H1 (cell line): ENCODE data around the gene FAM241B. TPM values are rescaled to one million over a fixed set of nuclear protein-coding genes. Genes with fewer than 3 reads are reported as not detected.

ENCODE experiments used
- HDAC2 ChIP-seq, 2 experiments: fragments of 300-600 bp in 1 of 2; sonication (generic) in 1 of 2; IDR thresholded peaks; 2 replicates each; pipeline ENCODE4 v1.6.1; 2011 to 2012; ENCODE audit warnings: low read depth in 2 of 2, low read length in 2 of 2, mild to moderate bottlenecking in 2 of 2, moderate library complexity in 2 of 2, borderline replicate concordance in 1 of 2, inconsistent platforms in 1 of 2
- JUN ChIP-seq: IDR thresholded peaks from 2 replicates; pipeline ENCODE4 v1.6.1; 2011; ENCODE audit warnings: low read depth, mild to moderate bottlenecking, improper control_type of control experiment, low read length
- JUND ChIP-seq: IDR thresholded peaks from 2 replicates; pipeline ENCODE4 v1.6.1; 2011; ENCODE audit warnings: mild to moderate bottlenecking, improper control_type of control experiment, low read length
- MAX ChIP-seq: IDR thresholded peaks from 2 replicates; pipeline ENCODE4 v1.6.1; 2012; ENCODE audit warnings: inconsistent platforms
- RBBP5 ChIP-seq: IDR thresholded peaks from 2 replicates; pipeline ENCODE4 v1.7.1; 2012; ENCODE audit warnings: low read depth, mild to moderate bottlenecking, inconsistent platforms, low read length, moderate library complexity, borderline replicate concordance
- SIN3A ChIP-seq, 2 experiments: IDR thresholded peaks in 1 of 2; conservative IDR thresholded peaks in 1 of 2; 2 replicates each; pipeline ENCODE4 v1.6.1; 2011 to 2012; ENCODE audit warnings: low read length in 2 of 2, improper control_type of control experiment in 1 of 2, low read depth in 1 of 2, mild to moderate bottlenecking in 1 of 2
- TCF12 ChIP-seq: IDR thresholded peaks from 2 replicates; pipeline ENCODE4 v1.6.1; 2011; ENCODE audit warnings: low read depth, mild to moderate bottlenecking, low read length
- TEAD4 ChIP-seq: IDR thresholded peaks from 2 replicates; pipeline ENCODE4 v1.6.1; 2012; ENCODE audit warnings: low read depth, low read length, inconsistent platforms, mixed read lengths
- polyA plus RNA-seq, 7 experiments: library from polyadenylated mRNA; depleted of rRNA in 3 of 7; stranded (reverse) in 5 of 7; unstranded in 2 of 7; fragments of >200 nt in 5 of 7; fragments of 200-250 nt in 2 of 7; gene quantifications; 1 replicate in 5 of 7; 2 replicates in 1 of 7; 4 replicates in 1 of 7; pipeline versions ENCODE4 v1.2.1 to v1.2.3, GENCODE V29; 2011 to 2013; ENCODE audit warnings: missing spikeins in 2 of 7, mixed read lengths in 2 of 7
- total RNA-seq: library from RNA; stranded (reverse); fragmentation: NEBNext Ultra II Directional; extraction: Animal tissue kit (Norgen Biotek cat#: 25700); gene quantifications from 2 replicates; pipeline ENCODE4 v1.2.1, GENCODE V29; 2021
- TF ChIP-seq, protein P1 (sequence below): fragments of 300-600 bp; sonication (generic); IDR thresholded peaks from 2 replicates; pipeline ENCODE4 v1.7.1; 2012; ENCODE audit warnings: low read length, moderate library complexity, mild to moderate bottlenecking, inconsistent platforms; ENCODE audit not compliant: insufficient replicate concordance

FAM241B gene
- total and polyA plus RNA-seq, 2 of the 8 experiments (the other 6 are each of a cell fraction or from before 2014, with no cell fraction given), result 19.3 to 30.1 TPM

GRCh38 chr10:69620625-69621024 lies 9.4 kb upstream of the FAM241B start (continued):
- TF ChIP-seq, protein P1, sequence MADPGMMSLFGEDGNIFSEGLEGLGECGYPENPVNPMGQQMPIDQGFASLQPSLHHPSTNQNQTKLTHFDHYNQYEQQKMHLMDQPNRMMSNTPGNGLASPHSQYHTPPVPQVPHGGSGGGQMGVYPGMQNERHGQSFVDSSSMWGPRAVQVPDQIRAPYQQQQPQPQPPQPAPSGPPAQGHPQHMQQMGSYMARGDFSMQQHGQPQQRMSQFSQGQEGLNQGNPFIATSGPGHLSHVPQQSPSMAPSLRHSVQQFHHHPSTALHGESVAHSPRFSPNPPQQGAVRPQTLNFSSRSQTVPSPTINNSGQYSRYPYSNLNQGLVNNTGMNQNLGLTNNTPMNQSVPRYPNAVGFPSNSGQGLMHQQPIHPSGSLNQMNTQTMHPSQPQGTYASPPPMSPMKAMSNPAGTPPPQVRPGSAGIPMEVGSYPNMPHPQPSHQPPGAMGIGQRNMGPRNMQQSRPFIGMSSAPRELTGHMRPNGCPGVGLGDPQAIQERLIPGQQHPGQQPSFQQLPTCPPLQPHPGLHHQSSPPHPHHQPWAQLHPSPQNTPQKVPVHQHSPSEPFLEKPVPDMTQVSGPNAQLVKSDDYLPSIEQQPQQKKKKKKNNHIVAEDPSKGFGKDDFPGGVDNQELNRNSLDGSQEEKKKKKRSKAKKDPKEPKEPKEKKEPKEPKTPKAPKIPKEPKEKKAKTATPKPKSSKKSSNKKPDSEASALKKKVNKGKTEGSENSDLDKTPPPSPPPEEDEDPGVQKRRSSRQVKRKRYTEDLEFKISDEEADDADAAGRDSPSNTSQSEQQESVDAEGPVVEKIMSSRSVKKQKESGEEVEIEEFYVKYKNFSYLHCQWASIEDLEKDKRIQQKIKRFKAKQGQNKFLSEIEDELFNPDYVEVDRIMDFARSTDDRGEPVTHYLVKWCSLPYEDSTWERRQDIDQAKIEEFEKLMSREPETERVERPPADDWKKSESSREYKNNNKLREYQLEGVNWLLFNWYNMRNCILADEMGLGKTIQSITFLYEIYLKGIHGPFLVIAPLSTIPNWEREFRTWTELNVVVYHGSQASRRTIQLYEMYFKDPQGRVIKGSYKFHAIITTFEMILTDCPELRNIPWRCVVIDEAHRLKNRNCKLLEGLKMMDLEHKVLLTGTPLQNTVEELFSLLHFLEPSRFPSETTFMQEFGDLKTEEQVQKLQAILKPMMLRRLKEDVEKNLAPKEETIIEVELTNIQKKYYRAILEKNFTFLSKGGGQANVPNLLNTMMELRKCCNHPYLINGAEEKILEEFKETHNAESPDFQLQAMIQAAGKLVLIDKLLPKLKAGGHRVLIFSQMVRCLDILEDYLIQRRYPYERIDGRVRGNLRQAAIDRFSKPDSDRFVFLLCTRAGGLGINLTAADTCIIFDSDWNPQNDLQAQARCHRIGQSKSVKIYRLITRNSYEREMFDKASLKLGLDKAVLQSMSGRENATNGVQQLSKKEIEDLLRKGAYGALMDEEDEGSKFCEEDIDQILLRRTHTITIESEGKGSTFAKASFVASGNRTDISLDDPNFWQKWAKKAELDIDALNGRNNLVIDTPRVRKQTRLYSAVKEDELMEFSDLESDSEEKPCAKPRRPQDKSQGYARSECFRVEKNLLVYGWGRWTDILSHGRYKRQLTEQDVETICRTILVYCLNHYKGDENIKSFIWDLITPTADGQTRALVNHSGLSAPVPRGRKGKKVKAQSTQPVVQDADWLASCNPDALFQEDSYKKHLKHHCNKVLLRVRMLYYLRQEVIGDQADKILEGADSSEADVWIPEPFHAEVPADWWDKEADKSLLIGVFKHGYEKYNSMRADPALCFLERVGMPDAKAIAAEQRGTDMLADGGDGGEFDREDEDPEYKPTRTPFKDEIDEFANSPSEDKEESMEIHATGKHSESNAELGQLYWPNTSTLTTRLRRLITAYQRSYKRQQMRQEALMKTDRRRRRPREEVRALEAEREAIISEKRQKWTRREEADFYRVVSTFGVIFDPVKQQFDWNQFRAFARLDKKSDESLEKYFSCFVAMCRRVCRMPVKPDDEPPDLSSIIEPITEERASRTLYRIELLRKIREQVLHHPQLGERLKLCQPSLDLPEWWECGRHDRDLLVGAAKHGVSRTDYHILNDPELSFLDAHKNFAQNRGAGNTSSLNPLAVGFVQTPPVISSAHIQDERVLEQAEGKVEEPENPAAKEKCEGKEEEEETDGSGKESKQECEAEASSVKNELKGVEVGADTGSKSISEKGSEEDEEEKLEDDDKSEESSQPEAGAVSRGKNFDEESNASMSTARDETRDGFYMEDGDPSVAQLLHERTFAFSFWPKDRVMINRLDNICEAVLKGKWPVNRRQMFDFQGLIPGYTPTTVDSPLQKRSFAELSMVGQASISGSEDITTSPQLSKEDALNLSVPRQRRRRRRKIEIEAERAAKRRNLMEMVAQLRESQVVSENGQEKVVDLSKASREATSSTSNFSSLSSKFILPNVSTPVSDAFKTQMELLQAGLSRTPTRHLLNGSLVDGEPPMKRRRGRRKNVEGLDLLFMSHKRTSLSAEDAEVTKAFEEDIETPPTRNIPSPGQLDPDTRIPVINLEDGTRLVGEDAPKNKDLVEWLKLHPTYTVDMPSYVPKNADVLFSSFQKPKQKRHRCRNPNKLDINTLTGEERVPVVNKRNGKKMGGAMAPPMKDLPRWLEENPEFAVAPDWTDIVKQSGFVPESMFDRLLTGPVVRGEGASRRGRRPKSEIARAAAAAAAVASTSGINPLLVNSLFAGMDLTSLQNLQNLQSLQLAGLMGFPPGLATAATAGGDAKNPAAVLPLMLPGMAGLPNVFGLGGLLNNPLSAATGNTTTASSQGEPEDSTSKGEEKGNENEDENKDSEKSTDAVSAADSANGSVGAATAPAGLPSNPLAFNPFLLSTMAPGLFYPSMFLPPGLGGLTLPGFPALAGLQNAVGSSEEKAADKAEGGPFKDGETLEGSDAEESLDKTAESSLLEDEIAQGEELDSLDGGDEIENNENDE, result no peak
- no peak for TF ChIP-seq JUN
- TF ChIP-seq TCF12, result no peak
- TF ChIP-seq JUND, result no peak
- no peak for TF ChIP-seq SIN3A (conservative IDR thresholded peaks at IDR 0.05 in 1 of 2, IDR thresholded peaks at IDR 0.05 in 1 of 2; ENCODE audit: low read depth in 1 of 2, low read length in 2 of 2)
- TF ChIP-seq MAX, result no peak
- TF ChIP-seq HDAC2 (IDR thresholded peaks at IDR 0.05; ENCODE audit: borderline replicate concordance in 1 of 2, low read depth in 2 of 2, low read length in 2 of 2), result no peak
- TF ChIP-seq TEAD4, result no peak
- TF ChIP-seq RBBP5, result no peak
